ENCODE measurements around the gene HNRNPUL1. TPM values are rescaled to one million over a fixed set of nuclear protein-coding genes. Genes with fewer than 3 reads are reported as not detected.

The HNRNPUL1 gene
- total RNA-seq, 1 experiment from 2014 or later = 315 TPM

GRCh38 chr19:41320185-41320518 is 56.0 kb downstream of the HNRNPUL1 start:
- Mint-ChIP-seq H3K4me3 (no peak overlapping the region), H3K36me3 (ENCODE audit: insufficient read depth in 1 of 3, low read depth in 3 of 3) (peaks cover 25 to 65% (median 56%) of the 10 kb centered on the region in 3 experiments), H3K27ac (peak overlapping the region in 1 of 3 experiments; percentile 89; a peak in 3 of 7 replicates), H3K27me3 (ENCODE audit: low read depth) (peaks cover 1% of the 10 kb centered on the region; the same call in 1 of the 2 replicates), H3K9me3 (no peaks in the 10 kb centered on the region; a peak in 1 of 5 replicates), H3K4me1 (peaks cover 28 to 31% of the 10 kb centered on the region in 2 experiments)
- Histone ChIP-seq H3K27ac (ENCODE audit: insufficient read length, low read depth, low read length) (no peak overlapping the region), H2BK5ac (ENCODE audit: insufficient read length, low read length) (no peak overlapping the region), H3K4ac (ENCODE audit: low read depth, low read length) (no peak overlapping the region), H3K14ac (ENCODE audit: insufficient read depth, low read length) (no peak overlapping the region), H2AK5ac (ENCODE audit: insufficient read length, low read length) (no peak overlapping the region), H3K4me1 (ENCODE audit: insufficient read depth, low read length) (peaks cover 5% of the 10 kb centered on the region; the same call in 1 of the 2 replicates), H4K8ac (replicated peaks; ENCODE audit: insufficient read length, low read depth, low read length) (no peak overlapping the region), H4K91ac (ENCODE audit: insufficient read length, low read depth, low read length) (no peak overlapping the region), H4K20me1 (ENCODE audit: control insufficient read depth, insufficient read depth, insufficient read length) (no peaks in the 10 kb centered on the region), H3K79me1 (ENCODE audit: insufficient read depth, low read depth, low read length, poor library complexity, severe bottlenecking) (no peaks in the 10 kb centered on the region), H4K5ac (ENCODE audit: insufficient read length, low read depth, low read length) (no peak overlapping the region), H3K79me2 (ENCODE audit: insufficient read depth, low read length) (no peaks in the 10 kb centered on the region), H3K23ac (ENCODE audit: insufficient read length, low read depth, low read length) (no peak overlapping the region), H3K9ac (ENCODE audit: extremely low read depth, insufficient read length, low read length) (no peak overlapping the region), H2BK12ac (ENCODE audit: insufficient read length, low read depth, low read length) (no peak overlapping the region), H2BK20ac (ENCODE audit: low read depth, low read length, poor library complexity, severe bottlenecking) (no peak overlapping the region), H3K4me2 (ENCODE audit: insufficient read depth, insufficient read length, low read length) (no peak overlapping the region), H3K23me2 (ENCODE audit: insufficient read length, low read depth, low read length, poor library complexity, severe bottlenecking) (peaks cover 5% of the 10 kb centered on the region), H2BK120ac (ENCODE audit: low read depth, low read length, poor library complexity, severe bottlenecking) (no peak overlapping the region), H2AFZ (ENCODE audit: low read length) (no peak overlapping the region), H3K27me3 (ENCODE audit: insufficient read depth, low read length) (no peaks in the 10 kb centered on the region), H3K9me3 (ENCODE audit: control insufficient read depth, low read depth, low read length) (no peaks in the 10 kb centered on the region), H2BK15ac (ENCODE audit: low read depth, low read length) (no peak overlapping the region), H3K56ac (ENCODE audit: insufficient read length, low read depth, low read length) (no peak overlapping the region), H3K18ac (ENCODE audit: insufficient read length, low read depth, low read length) (no peak overlapping the region), H3T11ph (ENCODE audit: low read length) (no peak overlapping the region)
- no peak for TF ChIP-seq CTCF (conservative IDR thresholded peaks at IDR 0.05)
- no CpG with 5 or more reads among the region's 11 CpGs for WGBS (ENCODE audit: extremely low coverage, insufficient read length, low lambda C conversion rate)
- DNase-seq = no peak

All from H9 (cell line).